HG03097 (cell line): ENCODE data around the gene GLRX3.

ENCODE experiments used
- ATAC-seq: cut with Tn5 transposase; IDR thresholded peaks from one replicate; pipeline ENCODE4 v1.9.1; 2021; ENCODE audit not compliant: unreplicated experiment, low FRiP score

The GLRX3 gene

DNA sequence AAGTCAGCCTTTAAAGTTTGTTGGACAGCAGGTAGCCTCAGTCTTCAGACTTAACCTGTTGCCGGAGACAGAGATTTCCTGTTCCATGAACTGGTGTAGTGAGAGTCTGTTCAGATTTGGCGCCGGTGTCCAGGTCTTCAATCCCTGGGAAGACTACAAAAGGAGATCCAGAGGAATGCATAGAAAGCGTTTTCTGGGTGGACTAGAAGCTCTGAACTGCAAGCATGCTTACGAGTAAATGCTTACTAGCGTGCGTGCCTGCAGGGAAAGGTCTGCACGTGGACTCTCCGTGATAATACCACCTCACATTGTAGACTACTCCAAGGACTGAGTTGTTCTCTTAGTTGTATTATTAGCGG, 878 bp downstream of the GLRX3 start:
- ATAC-seq, result no peak

GRCh38 chr10:130137659-130138478, 1.7 kb downstream of the GLRX3 start:
- ATAC-seq, result no peak

- ATAC-seq, result no peak
Observed at GRCh38 chr10:130138479-130138866, 2.3 kb downstream of the GLRX3 start.

DNA sequence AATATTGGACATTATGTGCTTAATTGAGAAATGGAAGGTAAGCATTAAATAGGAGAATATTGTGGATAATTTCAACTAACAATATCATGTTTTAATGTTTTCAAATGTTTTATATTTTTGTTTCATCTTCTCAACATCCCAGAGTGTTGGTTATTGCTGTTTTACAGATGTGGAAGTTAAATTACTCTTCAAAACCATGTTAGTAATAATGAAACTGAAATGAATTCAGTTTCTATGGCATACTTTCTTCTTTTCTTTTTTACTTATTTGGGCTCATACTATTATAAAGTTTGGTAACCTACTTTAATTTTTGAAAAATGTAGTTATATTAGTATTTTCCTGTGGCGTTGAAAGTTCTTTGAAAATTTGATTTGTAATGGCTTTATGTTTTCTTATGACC, 4.2 kb downstream of the GLRX3 start:
- no peak for ATAC-seq

DNA sequence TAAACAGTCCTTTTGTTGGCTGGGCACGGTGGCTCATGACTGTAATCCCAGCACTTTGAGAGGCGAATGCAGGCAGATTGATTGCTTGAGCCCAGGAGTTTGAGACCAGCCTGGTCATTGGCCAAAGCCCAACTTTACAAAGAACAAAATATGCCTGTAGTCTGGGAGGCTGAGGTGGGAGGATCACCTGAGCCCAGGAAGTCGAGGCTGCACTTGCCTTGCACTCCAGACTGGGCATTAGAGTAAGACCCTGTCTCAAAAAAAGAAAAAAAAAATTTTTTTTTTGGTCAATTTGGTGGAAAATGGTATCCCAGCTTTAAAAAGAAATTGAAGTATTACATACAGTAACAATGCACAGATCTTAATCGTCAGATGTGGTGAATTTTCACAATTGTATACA, 4.8 kb downstream of the GLRX3 start:
- ATAC-seq, result no peak

- ATAC-seq, result no peak
Observed at GRCh38 chr10:130141460-130141859, 5.3 kb downstream of the GLRX3 start.

- ATAC-seq, result peak; percentile 76
Observed at GRCh38 chr10:130141878-130142277, 5.7 kb downstream of the GLRX3 start.

- ATAC-seq, result no peak
Observed at GRCh38 chr10:130146042-130146441, 9.9 kb downstream of the GLRX3 start.

- no peak for ATAC-seq
Observed at GRCh38 chr10:130159192-130159794, 23.1 kb downstream of the GLRX3 start.

- ATAC-seq, result no peak
Observed at GRCh38 chr10:130160775-130161174, 24.6 kb downstream of the GLRX3 start.

GRCh38 chr10:130161331-130161730, 25.1 kb downstream of the GLRX3 start:
- no peak for ATAC-seq

GRCh38 chr10:130167193-130167592, 31.0 kb downstream of the GLRX3 start:
- ATAC-seq, result no peak

DNA sequence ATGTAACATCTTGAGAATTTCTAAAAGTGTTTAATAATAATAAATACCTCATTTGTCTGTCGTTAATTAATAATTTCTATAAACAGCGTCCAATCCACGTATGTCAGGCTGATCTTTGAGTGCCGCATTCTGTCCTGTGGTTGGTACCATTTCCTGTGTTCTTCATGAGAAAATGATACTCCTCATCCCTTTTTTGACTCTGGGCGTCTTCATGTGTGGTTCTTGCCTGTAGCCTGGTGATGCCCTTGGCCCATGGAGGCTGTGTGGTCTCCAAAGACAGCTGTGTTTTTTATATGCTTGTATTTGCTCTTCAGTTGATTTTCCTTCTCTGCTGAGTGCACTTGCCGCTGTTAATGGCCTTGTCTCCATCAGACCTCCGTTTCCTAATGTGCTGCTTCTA, 31.5 kb downstream of the GLRX3 start:
- ATAC-seq, result no peak

DNA sequence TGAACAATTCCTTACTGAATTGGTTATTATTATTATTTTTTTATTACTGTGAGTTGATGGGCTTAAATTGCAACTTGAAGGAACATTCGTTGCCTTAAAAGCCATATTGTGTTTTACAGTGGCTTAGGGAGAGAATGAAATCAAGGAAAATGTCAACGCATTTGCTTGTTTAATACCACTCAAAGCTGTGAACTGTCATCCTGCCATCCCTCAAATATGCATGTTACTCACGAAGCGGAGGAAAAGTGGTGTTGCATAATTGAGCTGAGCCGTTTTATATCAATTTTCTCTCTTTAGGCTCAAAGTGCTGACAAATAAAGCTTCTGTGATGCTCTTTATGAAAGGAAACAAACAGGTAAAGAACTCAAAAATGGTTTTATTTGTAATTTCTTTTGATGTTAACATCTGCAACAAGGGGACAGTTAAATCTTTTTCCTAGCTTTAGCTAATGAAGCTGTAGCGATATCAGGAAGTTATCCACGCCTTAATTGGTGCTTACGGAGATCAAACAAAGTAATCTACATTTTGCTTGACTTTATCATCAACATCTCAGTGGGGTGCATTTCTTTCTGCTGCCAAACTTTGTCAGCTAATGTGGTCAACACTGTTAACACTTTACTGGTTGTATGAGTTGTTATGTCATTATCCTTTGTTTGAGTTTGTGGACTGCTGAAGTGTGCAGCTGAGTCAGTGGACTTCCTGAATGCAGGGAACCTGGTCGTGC, 33.1 kb downstream of the GLRX3 start:
- no peak for ATAC-seq

- peak; percentile 85 for ATAC-seq
Observed at GRCh38 chr10:130171196-130171595, 35.0 kb downstream of the GLRX3 start.

GRCh38 chr10:130174328-130174727, 38.1 kb downstream of the GLRX3 start:
- no peak for ATAC-seq

DNA sequence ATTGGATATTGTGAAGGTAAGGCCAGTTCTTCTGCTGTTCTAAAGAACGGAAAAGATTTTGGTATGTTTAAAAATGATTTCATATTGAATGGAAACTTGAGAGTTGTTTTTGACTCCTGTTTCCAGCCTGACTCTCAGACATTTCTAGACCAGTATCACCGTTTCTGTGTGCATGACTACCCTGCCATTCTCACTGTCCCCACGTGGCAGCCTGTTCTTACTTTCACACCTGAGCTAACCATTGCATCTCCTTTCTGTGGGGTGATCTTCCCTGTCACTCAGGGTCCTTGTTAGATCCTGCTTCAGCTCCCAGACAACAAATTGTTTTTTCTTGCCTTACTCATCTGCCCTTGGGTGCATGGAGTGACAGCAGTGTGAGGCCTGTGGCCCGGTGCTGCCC, 38.9 kb downstream of the GLRX3 start:
- no peak for ATAC-seq

DNA sequence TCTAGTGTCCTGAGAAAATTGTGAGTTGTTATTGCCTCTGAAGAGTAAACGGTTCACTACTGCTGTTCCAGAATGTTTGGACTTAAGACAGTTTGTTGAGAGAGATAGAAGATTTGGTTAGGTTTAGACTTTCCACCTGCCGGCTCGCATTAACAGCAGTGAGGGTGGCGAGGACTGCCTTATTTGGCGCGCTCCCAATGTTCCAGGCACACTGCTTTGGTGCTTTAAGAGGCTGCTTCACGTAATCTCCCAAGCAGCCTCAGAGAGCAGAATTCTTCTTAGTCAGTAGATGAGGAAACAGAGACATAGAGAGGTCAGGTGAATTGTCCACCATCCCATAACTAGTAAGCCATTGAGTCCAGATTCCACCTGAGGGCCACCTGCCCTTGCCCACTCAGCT, 41.1 kb downstream of the GLRX3 start:
- ATAC-seq, result no peak

DNA sequence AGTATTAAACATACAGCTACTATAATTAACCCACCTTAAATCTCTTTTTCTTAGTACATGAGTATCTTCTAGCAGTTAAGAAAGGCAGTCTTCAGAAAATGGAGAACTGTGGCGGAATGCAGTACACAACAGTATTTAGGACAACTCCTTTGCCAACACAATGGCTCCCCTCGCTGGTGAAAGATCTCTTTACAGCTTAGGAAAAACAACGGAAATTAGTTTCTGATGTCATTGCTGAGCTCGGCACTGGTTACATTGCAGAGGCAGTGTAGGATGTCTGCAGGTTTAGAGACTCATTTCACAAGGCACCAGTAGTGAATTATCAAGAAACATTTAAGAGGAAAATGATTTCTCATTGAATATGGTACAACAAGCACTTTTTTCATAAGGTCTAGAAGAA, 43.4 kb downstream of the GLRX3 start:
- ATAC-seq, result no peak

GRCh38 chr10:130180416-130180815, 44.2 kb downstream of the GLRX3 start:
- ATAC-seq, result no peak

DNA sequence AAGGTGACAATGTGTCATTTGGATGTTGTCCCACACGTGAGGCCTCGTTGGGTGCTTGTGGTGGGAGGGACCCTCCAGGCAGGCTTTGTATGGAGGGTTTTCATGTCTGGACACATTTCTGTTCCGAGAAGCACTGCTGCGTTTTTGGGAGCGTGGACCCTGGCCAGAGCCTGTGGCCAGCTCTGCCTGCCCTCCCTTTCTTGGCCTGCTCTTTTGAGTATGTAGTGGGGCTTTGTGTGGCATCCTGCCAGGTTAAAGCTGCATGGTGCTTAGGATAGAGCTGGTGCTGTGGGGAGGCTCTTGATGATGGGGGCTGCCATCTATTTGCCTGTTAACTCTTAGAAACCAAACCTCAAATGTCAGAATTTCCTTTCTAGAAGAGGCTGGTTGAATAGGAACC, 45.7 kb downstream of the GLRX3 start:
- no peak for ATAC-seq

GRCh38 chr10:130185591-130185990, 49.4 kb downstream of the GLRX3 start:
- ATAC-seq, result no peak
